Measurements from ENCODE around the gene LMBRD1. TPM values are rescaled to one million over a fixed set of nuclear protein-coding genes. Genes with fewer than 3 reads are reported as not detected.
"Not testable (repeated sequence)": the region's sequence is repeated elsewhere in the genome, so short reads cannot be mapped to it uniquely, and the experiment has no call there.

Gene LMBRD1
- total RNA-seq, 1 donor from 2014 or later = 40.7 TPM

DNA sequence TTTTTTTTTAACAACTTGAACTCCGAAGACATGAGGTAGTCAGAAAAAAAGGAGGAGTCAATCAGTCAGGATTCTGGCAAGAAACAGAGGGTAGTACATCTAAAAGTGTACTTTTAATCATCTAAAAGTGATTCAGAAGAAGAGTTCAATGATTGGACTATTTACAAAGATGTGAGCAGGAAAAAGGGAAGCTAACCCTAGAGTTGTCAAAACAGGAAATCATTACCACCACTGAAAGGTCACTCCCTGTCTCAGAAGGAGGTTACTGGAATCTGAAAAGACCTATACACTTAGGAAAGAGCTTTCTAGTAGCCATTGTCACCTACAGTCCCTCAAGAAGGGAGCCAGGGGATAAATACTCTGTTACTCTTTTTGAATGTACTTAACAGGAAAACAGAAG is 16.7 kb upstream of the LMBRD1 start:
- no peak for DNase-seq (ENCODE audit: extremely low spot score, unreplicated experiment)
- no peaks in the 10 kb centered on the region for H3K9me3 Mint-ChIP-seq (ENCODE audit: unreplicated experiment)
- H3K27me3 Mint-ChIP-seq (ENCODE audit: unreplicated experiment) = peaks cover 5% of the 10 kb centered on the region
- H3K4me1 Mint-ChIP-seq (ENCODE audit: unreplicated experiment) = peaks cover 6% of the 10 kb centered on the region
- H3K27ac Mint-ChIP-seq (ENCODE audit: unreplicated experiment) = no peak overlapping the region
- H3K4me3 Mint-ChIP-seq (ENCODE audit: unreplicated experiment) = no peak overlapping the region
- H3K36me3 Mint-ChIP-seq (ENCODE audit: unreplicated experiment) = no peaks in the 10 kb centered on the region
- TF ChIP-seq, protein P1, sequence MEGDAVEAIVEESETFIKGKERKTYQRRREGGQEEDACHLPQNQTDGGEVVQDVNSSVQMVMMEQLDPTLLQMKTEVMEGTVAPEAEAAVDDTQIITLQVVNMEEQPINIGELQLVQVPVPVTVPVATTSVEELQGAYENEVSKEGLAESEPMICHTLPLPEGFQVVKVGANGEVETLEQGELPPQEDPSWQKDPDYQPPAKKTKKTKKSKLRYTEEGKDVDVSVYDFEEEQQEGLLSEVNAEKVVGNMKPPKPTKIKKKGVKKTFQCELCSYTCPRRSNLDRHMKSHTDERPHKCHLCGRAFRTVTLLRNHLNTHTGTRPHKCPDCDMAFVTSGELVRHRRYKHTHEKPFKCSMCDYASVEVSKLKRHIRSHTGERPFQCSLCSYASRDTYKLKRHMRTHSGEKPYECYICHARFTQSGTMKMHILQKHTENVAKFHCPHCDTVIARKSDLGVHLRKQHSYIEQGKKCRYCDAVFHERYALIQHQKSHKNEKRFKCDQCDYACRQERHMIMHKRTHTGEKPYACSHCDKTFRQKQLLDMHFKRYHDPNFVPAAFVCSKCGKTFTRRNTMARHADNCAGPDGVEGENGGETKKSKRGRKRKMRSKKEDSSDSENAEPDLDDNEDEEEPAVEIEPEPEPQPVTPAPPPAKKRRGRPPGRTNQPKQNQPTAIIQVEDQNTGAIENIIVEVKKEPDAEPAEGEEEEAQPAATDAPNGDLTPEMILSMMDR (IDR thresholded peaks at IDR 0.05) = no peak

DNA sequence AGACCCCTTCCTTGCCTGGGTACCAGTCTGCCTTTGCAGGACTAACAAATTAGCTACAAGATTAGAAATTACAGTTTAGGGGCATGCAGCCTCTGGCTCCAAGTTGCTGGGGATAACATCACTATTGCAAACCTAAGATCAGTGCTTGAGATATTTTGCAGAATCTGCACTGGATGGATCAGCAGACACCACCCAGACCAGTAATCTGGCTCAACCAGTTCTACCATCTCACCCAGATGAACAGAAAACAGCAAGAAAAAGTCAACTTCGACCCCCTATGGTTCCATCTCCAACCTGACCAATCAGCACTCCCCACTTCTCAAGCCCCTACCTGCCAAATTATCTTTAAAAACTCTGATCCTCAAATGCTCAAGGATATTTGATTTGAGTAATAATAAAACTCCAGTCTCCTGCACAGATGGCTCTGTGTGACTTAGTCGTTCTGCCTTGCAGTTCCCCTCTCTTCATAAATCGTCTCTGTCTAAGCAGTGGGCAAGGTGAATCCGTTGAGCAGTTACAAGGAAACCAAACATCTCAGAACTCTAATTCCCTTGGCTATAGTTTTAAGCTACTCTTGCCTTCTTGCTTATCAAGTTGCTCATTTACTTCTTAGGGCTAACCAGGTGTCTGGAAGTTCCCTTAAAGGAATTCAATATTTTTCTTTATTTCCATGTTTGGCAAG is 16.1 kb upstream of the LMBRD1 start:
- Mint-ChIP-seq H3K36me3 (ENCODE audit: unreplicated experiment) (no peaks in the 10 kb centered on the region), H3K4me3 (ENCODE audit: unreplicated experiment) (no peak overlapping the region), H3K27ac (ENCODE audit: unreplicated experiment) (no peak overlapping the region), H3K4me1 (ENCODE audit: unreplicated experiment) (peaks cover 6% of the 10 kb centered on the region), H3K27me3 (ENCODE audit: unreplicated experiment) (peaks cover 5% of the 10 kb centered on the region), H3K9me3 (ENCODE audit: unreplicated experiment) (no peaks in the 10 kb centered on the region)
- TF ChIP-seq, protein P1 (IDR thresholded peaks at IDR 0.05) = no peak
- no peak for DNase-seq (ENCODE audit: extremely low spot score, unreplicated experiment)

DNA sequence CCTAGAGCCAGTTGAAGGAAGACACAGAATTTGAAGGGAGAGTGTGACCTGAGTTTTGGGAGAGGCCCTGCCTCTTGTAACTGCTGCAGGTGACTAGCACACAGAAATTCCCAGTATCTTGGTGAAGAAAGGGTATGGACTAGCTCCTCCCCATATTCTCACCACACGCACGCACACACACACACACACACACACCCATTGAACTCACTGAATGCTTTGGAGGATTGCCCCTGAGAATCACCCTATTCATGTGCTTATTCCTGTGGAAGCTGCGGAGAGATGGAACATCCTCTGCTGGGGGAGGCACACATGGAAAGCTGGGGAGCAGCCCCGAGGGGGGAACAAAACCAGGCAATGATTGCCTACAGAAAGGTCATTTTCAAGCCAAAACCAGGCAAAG is 6.2 kb upstream of the LMBRD1 start:
- TF ChIP-seq, protein P1 (IDR thresholded peaks at IDR 0.05) = no peak
- Mint-ChIP-seq H3K9me3 (ENCODE audit: unreplicated experiment) (no peaks in the 10 kb centered on the region), H3K4me1 (ENCODE audit: unreplicated experiment) (no peaks in the 10 kb centered on the region), H3K27me3 (ENCODE audit: unreplicated experiment) (no peaks in the 10 kb centered on the region), H3K27ac (ENCODE audit: unreplicated experiment) (no peak overlapping the region), H3K4me3 (ENCODE audit: unreplicated experiment) (no peak overlapping the region), H3K36me3 (ENCODE audit: unreplicated experiment) (no peaks in the 10 kb centered on the region)
- DNase-seq (ENCODE audit: extremely low spot score, unreplicated experiment) = no peak

DNA sequence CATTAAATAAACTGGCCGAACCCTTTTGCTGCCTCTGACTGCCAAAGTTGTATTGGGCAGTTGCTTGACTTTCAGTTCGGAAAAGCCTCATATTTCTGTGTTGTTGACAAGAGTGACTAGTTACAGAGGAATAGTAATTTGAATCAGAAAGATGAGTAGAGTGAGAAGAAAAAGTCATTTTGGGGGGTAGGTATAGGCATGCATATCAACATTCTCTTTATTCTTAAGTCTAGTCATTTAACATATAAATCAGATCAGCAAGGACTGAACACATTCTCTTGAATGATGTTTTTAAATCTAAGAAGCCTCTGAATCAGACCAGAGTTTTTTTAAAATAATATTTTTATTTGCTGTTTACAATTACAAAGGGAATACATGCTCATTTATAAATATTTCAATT is 4.9 kb upstream of the LMBRD1 start:
- H3K4me3 Mint-ChIP-seq (ENCODE audit: unreplicated experiment) = no peak overlapping the region
- no peak overlapping the region for H3K27ac Mint-ChIP-seq (ENCODE audit: unreplicated experiment)
- H3K36me3 Mint-ChIP-seq (ENCODE audit: unreplicated experiment) = no peaks in the 10 kb centered on the region
- TF ChIP-seq, protein P1 (IDR thresholded peaks at IDR 0.05) = no peak
- H3K9me3 Mint-ChIP-seq (ENCODE audit: unreplicated experiment) = peaks cover 7% of the 10 kb centered on the region
- no peak for DNase-seq (ENCODE audit: extremely low spot score, unreplicated experiment)
- no peaks in the 10 kb centered on the region for H3K27me3 Mint-ChIP-seq (ENCODE audit: unreplicated experiment)
- peaks cover 9% of the 10 kb centered on the region for H3K4me1 Mint-ChIP-seq (ENCODE audit: unreplicated experiment)

DNA sequence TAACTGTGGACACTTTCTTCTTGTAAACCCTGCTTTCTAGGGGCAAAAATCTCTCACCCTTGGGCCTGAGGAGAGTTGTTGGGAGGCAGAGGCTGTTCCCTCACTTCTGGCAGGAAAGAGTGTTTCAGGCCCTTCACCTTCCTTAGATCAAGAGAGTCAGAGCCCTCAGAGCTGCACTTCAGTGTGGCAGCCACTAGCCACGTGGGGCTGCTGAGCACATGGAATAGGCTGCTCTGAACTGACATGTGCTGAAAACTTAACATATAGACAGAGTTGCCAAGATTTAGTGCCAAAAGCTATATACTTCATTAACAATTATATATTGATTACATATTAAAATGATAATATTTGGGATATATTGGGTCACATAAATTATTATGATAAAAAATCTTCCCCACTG is 4.4 kb upstream of the LMBRD1 start:
- Mint-ChIP-seq H3K4me1 (ENCODE audit: unreplicated experiment) (peaks cover 9% of the 10 kb centered on the region), H3K4me3 (ENCODE audit: unreplicated experiment) (no peak overlapping the region), H3K9me3 (ENCODE audit: unreplicated experiment) (peaks cover 7% of the 10 kb centered on the region), H3K27ac (ENCODE audit: unreplicated experiment) (no peak overlapping the region), H3K36me3 (ENCODE audit: unreplicated experiment) (no peaks in the 10 kb centered on the region), H3K27me3 (ENCODE audit: unreplicated experiment) (no peaks in the 10 kb centered on the region)
- no peak for DNase-seq (ENCODE audit: extremely low spot score, unreplicated experiment)
- TF ChIP-seq, protein P1 (IDR thresholded peaks at IDR 0.05) = no peak

DNA sequence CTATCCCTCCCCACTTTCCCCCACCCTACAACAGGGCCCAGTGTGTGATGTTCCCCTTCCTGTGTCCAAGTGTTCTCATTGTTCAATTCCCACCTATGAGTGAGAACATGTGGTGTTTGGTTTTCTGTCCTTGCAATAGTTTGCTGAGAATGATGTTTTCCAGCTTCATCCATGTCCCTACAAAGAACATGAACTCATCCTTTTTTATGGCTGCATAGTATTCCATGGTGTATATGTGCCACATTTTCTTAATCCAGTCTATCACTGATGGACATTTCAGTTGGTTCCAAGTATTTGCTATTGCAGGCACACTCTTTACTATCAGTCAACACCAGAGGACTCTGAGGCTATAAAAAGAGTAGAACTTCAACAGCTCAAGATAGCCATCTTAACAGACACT is 2.0 kb upstream of the LMBRD1 start:
- H3K4me1 Mint-ChIP-seq (ENCODE audit: unreplicated experiment) = peaks cover 19% of the 10 kb centered on the region
- DNase-seq (ENCODE audit: extremely low spot score, unreplicated experiment) = not testable (repeated sequence)

More for the DNA sequence above, 2.0 kb upstream of the LMBRD1 start:
- not testable (repeated sequence) for H3K27me3 Mint-ChIP-seq (ENCODE audit: unreplicated experiment); H3K4me3 Mint-ChIP-seq (ENCODE audit: unreplicated experiment); H3K27ac Mint-ChIP-seq (ENCODE audit: unreplicated experiment); H3K36me3 Mint-ChIP-seq (ENCODE audit: unreplicated experiment); H3K9me3 Mint-ChIP-seq (ENCODE audit: unreplicated experiment)

All from osteocyte (in vitro differentiated cells).